MCF 10A (cell line): ENCODE measurements around the gene MAP1LC3B2. TPM values are rescaled to one million over a fixed set of nuclear protein-coding genes. Genes with fewer than 3 reads are reported as not detected.

ENCODE experiments used
- BruUV-seq: library from RNA; stranded (reverse); fragments of 400-500 nt; replicated peaks from 2 replicates; lab custom pipeline; 2021; lab: Mats Ljungman, UMichigan
- CTCF ChIA-PET: fragments of 300-600 bp; sonication (Branson Sonifier 250); formaldehyde crosslinking; extraction: SDS; loops from one replicate; lab custom pipeline; 2021; ENCODE audit warnings: antibody characterized with exemption, inconsistent platforms; lab: Yijun Ruan, JAX
- POLR2A ChIA-PET: fragments of 300-600, 350-650 bp; sonication (Branson Sonifier 250); formaldehyde crosslinking; extraction: SDS; loops from one replicate; lab custom pipeline; 2020; ENCODE audit warnings: antibody characterized with exemption, inconsistent platforms; lab: Yijun Ruan, JAX
- DNase-seq: peaks from one replicate; pipeline ENCODE4 v3.0.0-alpha.2; 2018; ENCODE audit not compliant: unreplicated experiment
- H3K27ac Mint-ChIP-seq: one replicate; pipeline ENCODE4 v1.8.0; 2022; ENCODE audit warnings: mild to moderate bottlenecking, low read depth, mixed read lengths; ENCODE audit not compliant: unreplicated experiment
- H3K27me3 Mint-ChIP-seq: one replicate; pipeline ENCODE4 v1.8.0; 2022; ENCODE audit warnings: mixed read lengths; ENCODE audit not compliant: insufficient read depth, unreplicated experiment
- H3K36me3 Mint-ChIP-seq: one replicate; pipeline ENCODE4 v1.8.0; 2022; ENCODE audit warnings: mild to moderate bottlenecking, moderate library complexity, mixed read lengths; ENCODE audit not compliant: insufficient read depth, unreplicated experiment
- H3K4me1 Mint-ChIP-seq: one replicate; pipeline ENCODE4 v1.8.0; 2022; ENCODE audit warnings: mixed read lengths; ENCODE audit not compliant: insufficient read depth, unreplicated experiment
- H3K4me3 Mint-ChIP-seq: one replicate; pipeline ENCODE4 v1.8.0; 2022; ENCODE audit warnings: mild to moderate bottlenecking, moderate library complexity, mixed read lengths; ENCODE audit not compliant: unreplicated experiment
- H3K9me3 Mint-ChIP-seq: one replicate; pipeline ENCODE4 v1.8.0; 2022; ENCODE audit warnings: mixed read lengths; ENCODE audit not compliant: unreplicated experiment
- intact Hi-C: fragments of 100-400 bp; cut with micrococcal nuclease; formaldehyde crosslinking; loops from 2 replicates; pipeline ENCODE4 v1.14.1; 2022
- total RNA-seq: library from RNA; stranded (reverse); gene quantifications from 2 replicates; pipeline ENCODE4 v1.2.3, GENCODE V29; 2022
- TF ChIP-seq, protein P1 (sequence below): fragments of 200-600 bp; IDR thresholded peaks from one replicate; pipeline ENCODE4 v1.8.0; 2022; ENCODE audit warnings: antibody characterized with exemption, mild to moderate bottlenecking; ENCODE audit not compliant: unreplicated experiment

The MAP1LC3B2 gene
- total RNA-seq, 1 experiment from 2014 or later: 3.4 TPM

DNA sequence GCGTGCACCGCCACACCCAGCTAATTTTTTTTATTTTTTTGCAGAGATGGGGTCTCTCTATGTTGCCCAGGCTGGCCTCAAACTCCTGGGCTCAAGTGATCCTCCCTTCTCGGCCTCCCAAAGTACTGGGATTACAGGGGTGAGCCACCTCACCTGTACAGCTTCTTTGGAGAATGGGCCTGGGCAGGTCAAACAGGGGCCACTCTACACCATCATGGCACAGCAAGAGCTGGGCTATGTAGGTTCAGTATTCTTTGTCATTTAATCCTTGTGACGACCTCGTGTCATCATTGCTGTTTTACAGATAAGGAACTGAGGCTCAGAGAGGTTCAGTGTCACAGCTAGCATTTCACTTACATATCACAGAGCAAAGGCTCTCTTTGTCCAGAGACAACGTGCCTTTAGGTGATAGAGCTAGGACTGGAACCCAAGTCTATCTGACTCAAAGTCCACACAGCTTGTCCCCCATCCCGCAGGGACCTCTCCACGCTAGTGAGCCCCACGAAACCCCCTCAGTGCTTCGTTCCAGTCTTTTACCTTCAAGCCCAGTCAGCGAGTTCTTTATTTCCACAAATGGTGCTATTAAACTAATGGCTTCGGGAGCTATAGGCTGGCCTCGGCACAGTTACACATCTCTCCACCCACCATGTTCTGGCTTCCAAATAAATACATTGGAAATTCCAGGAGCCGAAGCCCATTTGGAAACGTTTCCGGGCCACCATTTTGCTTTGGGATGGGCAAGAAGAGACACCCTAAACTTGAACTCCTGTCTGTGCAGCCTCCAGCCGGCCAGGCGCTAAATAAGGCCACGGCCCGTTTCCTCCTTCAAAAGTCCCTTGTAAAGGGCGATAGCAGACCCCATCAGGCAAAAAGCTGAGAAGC lies 660 bp upstream of the MAP1LC3B2 start:
- Mint-ChIP-seq H3K27ac (peak overlapping the region; percentile 91), H3K4me3 (peak overlapping the region; percentile 60), H3K36me3 (peaks cover 3% of the 10 kb centered on the region), H3K27me3 (no peaks in the 10 kb centered on the region), H3K9me3 (no peaks in the 10 kb centered on the region), H3K4me1 (peaks cover 11% of the 10 kb centered on the region)
- ChIA-PET CTCF (interaction anchor here (0.6 to 1.1 kb wide), 4 partner anchors 12 to 124 kb away, joined by 3 to 5 read pairs (median 3); no protein-coding TSS in a partner anchor), POLR2A (interaction anchor here (0.7 to 2.0 kb wide), 8 partner anchors 11 to 425 kb away, joined by 3 to 13 read pairs (median 4); no protein-coding TSS in a partner anchor)
- BruUV-seq: no TSS peak
- TF ChIP-seq, protein P1, sequence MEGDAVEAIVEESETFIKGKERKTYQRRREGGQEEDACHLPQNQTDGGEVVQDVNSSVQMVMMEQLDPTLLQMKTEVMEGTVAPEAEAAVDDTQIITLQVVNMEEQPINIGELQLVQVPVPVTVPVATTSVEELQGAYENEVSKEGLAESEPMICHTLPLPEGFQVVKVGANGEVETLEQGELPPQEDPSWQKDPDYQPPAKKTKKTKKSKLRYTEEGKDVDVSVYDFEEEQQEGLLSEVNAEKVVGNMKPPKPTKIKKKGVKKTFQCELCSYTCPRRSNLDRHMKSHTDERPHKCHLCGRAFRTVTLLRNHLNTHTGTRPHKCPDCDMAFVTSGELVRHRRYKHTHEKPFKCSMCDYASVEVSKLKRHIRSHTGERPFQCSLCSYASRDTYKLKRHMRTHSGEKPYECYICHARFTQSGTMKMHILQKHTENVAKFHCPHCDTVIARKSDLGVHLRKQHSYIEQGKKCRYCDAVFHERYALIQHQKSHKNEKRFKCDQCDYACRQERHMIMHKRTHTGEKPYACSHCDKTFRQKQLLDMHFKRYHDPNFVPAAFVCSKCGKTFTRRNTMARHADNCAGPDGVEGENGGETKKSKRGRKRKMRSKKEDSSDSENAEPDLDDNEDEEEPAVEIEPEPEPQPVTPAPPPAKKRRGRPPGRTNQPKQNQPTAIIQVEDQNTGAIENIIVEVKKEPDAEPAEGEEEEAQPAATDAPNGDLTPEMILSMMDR: no peak
- no peak for DNase-seq
- intact Hi-C loops: loop anchor here (2.0 kb wide), 1 partner anchor 34 kb away; no protein-coding TSS in a partner anchor

DNA sequence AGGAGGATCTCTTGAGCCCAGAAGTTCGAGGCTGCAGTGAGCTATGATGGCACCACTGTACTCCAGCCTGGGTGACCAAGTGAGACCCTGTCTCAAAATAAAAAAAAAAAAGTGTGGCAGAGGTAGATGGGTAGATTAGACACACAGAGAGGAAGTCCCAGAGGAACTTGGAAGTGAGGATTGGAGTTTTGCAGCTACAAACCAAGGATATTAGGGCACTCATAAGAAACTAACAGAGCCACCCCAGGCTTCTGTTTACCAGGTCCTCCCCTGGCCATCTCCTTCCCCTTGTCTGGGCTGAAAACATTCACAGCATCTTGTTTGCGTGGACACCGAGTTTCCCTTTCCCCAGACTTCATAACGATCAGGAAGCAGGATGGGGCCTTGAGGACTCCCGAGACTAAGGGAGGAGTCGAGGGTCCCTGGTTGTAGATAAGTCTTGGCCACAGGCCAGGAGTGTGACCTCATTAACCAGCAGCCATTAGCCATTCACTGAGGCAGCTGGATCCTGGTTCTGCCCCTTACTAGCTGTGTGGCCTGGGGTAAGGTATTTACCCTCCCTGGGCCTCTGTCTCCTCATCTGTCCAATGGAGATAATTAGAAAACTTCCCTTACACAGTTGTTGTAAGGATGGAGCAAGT lies 2.1 kb downstream of the MAP1LC3B2 start:
- Mint-ChIP-seq H3K27me3 (no peaks in the 10 kb centered on the region), H3K9me3 (no peaks in the 10 kb centered on the region), H3K36me3 (peaks cover 6% of the 10 kb centered on the region), H3K4me3 (no peak overlapping the region), H3K4me1 (peaks cover 11% of the 10 kb centered on the region), H3K27ac (no peak overlapping the region)
- intact Hi-C loops: no loop called here
- TF ChIP-seq, protein P1: no peak
- CTCF ChIA-PET: interaction anchor here (0.5 to 1.4 kb wide), 3 partner anchors 13 to 304 kb away, joined by 4 to 6 read pairs (median 4); no protein-coding TSS in a partner anchor
- BruUV-seq: no TSS peak
- no peak for DNase-seq
- POLR2A ChIA-PET: interaction anchor here (0.6 kb wide), 1 partner anchor 251 kb away, joined by 3 read pairs; no protein-coding TSS in a partner anchor

DNA sequence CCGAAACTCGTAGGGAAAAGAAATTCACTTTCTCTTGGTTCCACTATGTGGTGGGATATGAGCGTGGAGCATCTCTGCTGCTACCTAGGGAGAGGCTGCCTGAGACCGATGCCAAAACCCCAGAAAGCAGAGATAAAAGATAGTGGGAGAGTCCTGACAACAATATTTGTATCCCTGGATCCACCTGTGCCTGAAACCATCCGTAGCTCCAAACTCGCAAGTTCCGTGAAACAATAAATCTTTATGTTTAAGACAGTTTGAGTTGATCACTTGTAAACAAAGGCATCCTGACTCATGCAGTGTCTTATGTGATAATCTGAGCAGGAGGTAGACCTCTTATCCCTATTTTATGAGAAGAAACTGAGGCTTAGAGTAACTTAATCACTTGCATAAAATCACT lies 2.9 kb downstream of the MAP1LC3B2 start:
- Mint-ChIP-seq H3K9me3 (no peaks in the 10 kb centered on the region), H3K4me3 (no peak overlapping the region), H3K4me1 (peaks cover 11% of the 10 kb centered on the region), H3K27ac (no peak overlapping the region), H3K36me3 (peaks cover 6% of the 10 kb centered on the region), H3K27me3 (no peaks in the 10 kb centered on the region)
- no TSS peak for BruUV-seq
- TF ChIP-seq, protein P1: no peak
- DNase-seq: no peak
- intact Hi-C loops: no loop called here
- ChIA-PET POLR2A (no interaction called here), CTCF (interaction anchor here (0.6 to 0.9 kb wide), 3 partner anchors 12 to 292 kb away, joined by 3 to 4 read pairs (median 3); no protein-coding TSS in a partner anchor)

DNA sequence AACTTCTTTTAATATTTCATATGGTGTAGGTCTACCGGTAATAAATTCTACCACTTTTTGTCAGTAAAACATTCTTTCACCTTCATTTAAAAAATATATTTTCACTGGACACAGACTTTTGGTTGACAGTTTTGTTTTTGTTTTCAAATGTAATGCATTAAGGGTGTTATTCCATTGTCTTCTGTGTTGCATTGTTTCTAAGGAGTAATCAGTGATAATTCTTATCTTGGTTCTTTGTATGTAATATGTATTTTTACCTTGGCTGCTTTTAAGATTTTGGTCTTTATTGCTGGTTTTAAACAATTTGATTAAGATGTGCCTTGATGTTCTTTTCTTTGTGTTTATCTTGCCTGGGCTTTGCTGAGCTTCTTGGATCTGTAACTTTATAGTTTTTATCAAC lies 4.1 kb downstream of the MAP1LC3B2 start:
- H3K9me3 Mint-ChIP-seq: no peaks in the 10 kb centered on the region
- H3K36me3 Mint-ChIP-seq: peaks cover 6% of the 10 kb centered on the region
- H3K4me1 Mint-ChIP-seq: peaks cover 11% of the 10 kb centered on the region
- CTCF ChIA-PET: interaction anchor here (0.9 to 1.0 kb wide), 2 partner anchors 293 to 328 kb away, joined by 3 read pairs; no protein-coding TSS in a partner anchor
- no peak for DNase-seq
- H3K27me3 Mint-ChIP-seq: no peaks in the 10 kb centered on the region
- H3K4me3 Mint-ChIP-seq: no peak overlapping the region
- H3K27ac Mint-ChIP-seq: no peak overlapping the region
- TF ChIP-seq, protein P1: no peak
- BruUV-seq: no TSS peak
- POLR2A ChIA-PET: no interaction called here
- intact Hi-C loops: no loop called here
